ENCODE measurements around the gene PPM1L. TPM values are rescaled to one million over a fixed set of nuclear protein-coding genes. Genes with fewer than 3 reads are reported as not detected.

PPM1L gene
- total RNA-seq, 2 donors from 2014 or later, result 3.5 to 14.6 TPM

- H3K4me1 Mint-ChIP-seq, result peaks cover 2% of the 10 kb centered on the region
- H3K4me3 Mint-ChIP-seq, result no peak overlapping the region
- H3K27me3 Mint-ChIP-seq, result peaks cover 4% of the 10 kb centered on the region
- H3K36me3 Mint-ChIP-seq (ENCODE audit: low read depth), result no peaks in the 10 kb centered on the region
- H3K27ac Mint-ChIP-seq, result no peak overlapping the region
- ATAC-seq (no peak), DNase-seq (no peak)
- no peaks in the 10 kb centered on the region for H3K9me3 ChIP-seq (ENCODE audit: control insufficient read depth, low read length, poor library complexity, severe bottlenecking)
Measured at GRCh38 chr3:160825311-160825800, 69.3 kb downstream of the PPM1L start.

- peaks cover 4% of the 10 kb centered on the region for H3K27me3 Mint-ChIP-seq
- peaks cover 2% of the 10 kb centered on the region for H3K4me1 Mint-ChIP-seq
- H3K9me3 ChIP-seq (ENCODE audit: control insufficient read depth, low read length, poor library complexity, severe bottlenecking), result no peaks in the 10 kb centered on the region
- DNase-seq (no peak), ATAC-seq (no peak)
- no peaks in the 10 kb centered on the region for H3K36me3 Mint-ChIP-seq (ENCODE audit: low read depth)
- no peak overlapping the region for H3K27ac Mint-ChIP-seq
- no peak overlapping the region for H3K4me3 Mint-ChIP-seq
Measured at GRCh38 chr3:160826408-160826807, 70.4 kb downstream of the PPM1L start.

- Mint-ChIP-seq H3K27me3 (peaks cover 4% of the 10 kb centered on the region), H3K4me1 (peaks cover 2% of the 10 kb centered on the region), H3K36me3 (ENCODE audit: low read depth) (no peaks in the 10 kb centered on the region), H3K4me3 (no peak overlapping the region), H3K27ac (no peak overlapping the region)
- no peak for DNase-seq
- H3K9me3 ChIP-seq (ENCODE audit: control insufficient read depth, low read length, poor library complexity, severe bottlenecking), result no peaks in the 10 kb centered on the region
- ATAC-seq, result no peak
Measured at GRCh38 chr3:160826991-160827390, 71.0 kb downstream of the PPM1L start.

GRCh38 chr3:160827516-160827915 lies 71.5 kb downstream of the PPM1L start:
- Mint-ChIP-seq H3K27ac (no peak overlapping the region), H3K4me1 (peaks cover 2% of the 10 kb centered on the region), H3K27me3 (peaks cover 4% of the 10 kb centered on the region), H3K4me3 (no peak overlapping the region), H3K36me3 (ENCODE audit: low read depth) (no peaks in the 10 kb centered on the region)
- H3K9me3 ChIP-seq (ENCODE audit: control insufficient read depth, low read length, poor library complexity, severe bottlenecking), result no peaks in the 10 kb centered on the region
- ATAC-seq (no peak), DNase-seq (no peak)

GRCh38 chr3:160828880-160829279 lies 72.8 kb downstream of the PPM1L start:
- no peak overlapping the region for H3K27ac Mint-ChIP-seq
- no peak for ATAC-seq
- H3K4me1 Mint-ChIP-seq, result peaks cover 2% of the 10 kb centered on the region
- peaks cover 2% of the 10 kb centered on the region for H3K27me3 Mint-ChIP-seq
- no peak for DNase-seq
- no peaks in the 10 kb centered on the region for H3K36me3 Mint-ChIP-seq (ENCODE audit: low read depth)
- H3K4me3 Mint-ChIP-seq, result no peak overlapping the region
- no peaks in the 10 kb centered on the region for H3K9me3 ChIP-seq (ENCODE audit: control insufficient read depth, low read length, poor library complexity, severe bottlenecking)

- no peaks in the 10 kb centered on the region for H3K36me3 Mint-ChIP-seq (ENCODE audit: low read depth)
- ATAC-seq (no peak), DNase-seq (no peak)
- no peak overlapping the region for H3K4me3 Mint-ChIP-seq
- H3K27ac Mint-ChIP-seq, result no peak overlapping the region
- no peaks in the 10 kb centered on the region for H3K27me3 Mint-ChIP-seq
- H3K9me3 ChIP-seq (ENCODE audit: control insufficient read depth, low read length, poor library complexity, severe bottlenecking), result no peaks in the 10 kb centered on the region
- H3K4me1 Mint-ChIP-seq, result peaks cover 2% of the 10 kb centered on the region
Measured at GRCh38 chr3:160829486-160830009, 73.5 kb downstream of the PPM1L start.

GRCh38 chr3:160830796-160831195 lies 74.8 kb downstream of the PPM1L start:
- no peaks in the 10 kb centered on the region for H3K9me3 ChIP-seq (ENCODE audit: control insufficient read depth, low read length, poor library complexity, severe bottlenecking)
- no peaks in the 10 kb centered on the region for H3K36me3 Mint-ChIP-seq (ENCODE audit: low read depth)
- no peak for ATAC-seq

GRCh38 chr3:160831401-160831800 lies 75.4 kb downstream of the PPM1L start:
- DNase-seq (no peak), ATAC-seq (no peak)
- no peaks in the 10 kb centered on the region for H3K9me3 ChIP-seq (ENCODE audit: control insufficient read depth, low read length, poor library complexity, severe bottlenecking)
- Mint-ChIP-seq H3K4me3 (no peak overlapping the region), H3K36me3 (ENCODE audit: low read depth) (no peaks in the 10 kb centered on the region), H3K4me1 (peaks cover 2% of the 10 kb centered on the region), H3K27me3 (no peaks in the 10 kb centered on the region), H3K27ac (no peak overlapping the region)

More at GRCh38 chr3:160830796-160831195, 74.8 kb downstream of the PPM1L start:
- DNase-seq, result no peak
- H3K4me1 Mint-ChIP-seq, result peaks cover 2% of the 10 kb centered on the region
- no peaks in the 10 kb centered on the region for H3K27me3 Mint-ChIP-seq
- no peak overlapping the region for H3K27ac Mint-ChIP-seq
- no peak overlapping the region for H3K4me3 Mint-ChIP-seq

GRCh38 chr3:160837394-160837980 lies 81.5 kb downstream of the PPM1L start:
- DNase-seq (no peak), ATAC-seq (no peak)
- H3K27ac Mint-ChIP-seq, result no peak overlapping the region
- no peak overlapping the region for H3K4me3 Mint-ChIP-seq
- no peaks in the 10 kb centered on the region for H3K9me3 ChIP-seq (ENCODE audit: control insufficient read depth, low read length, poor library complexity, severe bottlenecking)
- peaks cover 2% of the 10 kb centered on the region for H3K4me1 Mint-ChIP-seq
- no peaks in the 10 kb centered on the region for H3K27me3 Mint-ChIP-seq
- no peaks in the 10 kb centered on the region for H3K36me3 Mint-ChIP-seq (ENCODE audit: low read depth)

GRCh38 chr3:160840590-160840989 lies 84.6 kb downstream of the PPM1L start:
- peaks cover 2% of the 10 kb centered on the region for H3K4me1 Mint-ChIP-seq
- no peaks in the 10 kb centered on the region for H3K9me3 ChIP-seq (ENCODE audit: control insufficient read depth, low read length, poor library complexity, severe bottlenecking)
- no peak for ATAC-seq
- no peaks in the 10 kb centered on the region for H3K27me3 Mint-ChIP-seq
- no peak for DNase-seq
- H3K4me3 Mint-ChIP-seq, result no peak overlapping the region
- H3K36me3 Mint-ChIP-seq (ENCODE audit: low read depth), result no peaks in the 10 kb centered on the region
- no peak overlapping the region for H3K27ac Mint-ChIP-seq

GRCh38 chr3:160841455-160841854 lies 85.4 kb downstream of the PPM1L start:
- ATAC-seq, result no peak
- Mint-ChIP-seq H3K27ac (no peak overlapping the region), H3K27me3 (no peaks in the 10 kb centered on the region), H3K4me1 (peaks cover 2% of the 10 kb centered on the region), H3K4me3 (no peak overlapping the region), H3K36me3 (ENCODE audit: low read depth) (no peaks in the 10 kb centered on the region)
- DNase-seq, result no peak
- no peaks in the 10 kb centered on the region for H3K9me3 ChIP-seq (ENCODE audit: control insufficient read depth, low read length, poor library complexity, severe bottlenecking)

GRCh38 chr3:160842021-160843005 lies 86.3 kb downstream of the PPM1L start:
- no peak overlapping the region for H3K27ac Mint-ChIP-seq
- H3K9me3 ChIP-seq (ENCODE audit: control insufficient read depth, low read length, poor library complexity, severe bottlenecking), result no peaks in the 10 kb centered on the region
- H3K36me3 Mint-ChIP-seq (ENCODE audit: low read depth), result no peaks in the 10 kb centered on the region
- H3K4me3 Mint-ChIP-seq, result no peak overlapping the region
- peaks cover 2% of the 10 kb centered on the region for H3K4me1 Mint-ChIP-seq
- ATAC-seq (no peak), DNase-seq (no peak)
- H3K27me3 Mint-ChIP-seq, result no peaks in the 10 kb centered on the region

- ATAC-seq, result no peak
- H3K27ac Mint-ChIP-seq, result no peak overlapping the region
- no peak overlapping the region for H3K4me3 Mint-ChIP-seq
- H3K9me3 ChIP-seq (ENCODE audit: control insufficient read depth, low read length, poor library complexity, severe bottlenecking), result no peaks in the 10 kb centered on the region
- H3K4me1 Mint-ChIP-seq, result no peaks in the 10 kb centered on the region
- H3K36me3 Mint-ChIP-seq (ENCODE audit: low read depth), result no peaks in the 10 kb centered on the region
- no peaks in the 10 kb centered on the region for H3K27me3 Mint-ChIP-seq
- DNase-seq, result no peak
Measured at GRCh38 chr3:160851629-160852210, 95.7 kb downstream of the PPM1L start.
